GM12873 (cell line): ENCODE data around the gene FIBIN.

Experiments used
- TF ChIP-seq, protein P1 (sequence below): IDR thresholded peaks from 2 replicates; pipeline ENCODE4 v1.5.1; 2012; ENCODE audit warnings: low read depth, mild to moderate bottlenecking, moderate library complexity, low read length, control low read depth; ENCODE audit not compliant: insufficient read depth; ENCODE audit errors: missing control alignments

FIBIN gene

DNA sequence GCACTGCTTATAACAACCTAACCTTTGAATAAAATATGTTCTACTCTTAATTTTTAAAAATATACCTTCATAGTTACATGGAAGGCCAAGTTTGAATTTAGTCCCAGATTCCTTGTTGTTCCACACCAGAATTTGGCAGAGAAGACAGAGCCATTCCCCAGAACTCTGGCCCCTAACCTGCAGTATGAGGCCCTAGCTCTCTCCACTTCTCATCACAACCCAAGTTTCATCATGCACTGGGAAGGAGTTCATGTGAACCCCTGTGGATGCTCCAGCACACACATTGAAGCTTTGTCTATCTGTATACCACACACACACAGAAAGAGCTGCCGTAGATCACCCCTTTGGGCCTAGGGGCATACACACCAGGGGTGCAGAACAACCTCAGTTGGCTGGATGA is 36.1 kb downstream of the FIBIN start:
- TF ChIP-seq, protein P1, sequence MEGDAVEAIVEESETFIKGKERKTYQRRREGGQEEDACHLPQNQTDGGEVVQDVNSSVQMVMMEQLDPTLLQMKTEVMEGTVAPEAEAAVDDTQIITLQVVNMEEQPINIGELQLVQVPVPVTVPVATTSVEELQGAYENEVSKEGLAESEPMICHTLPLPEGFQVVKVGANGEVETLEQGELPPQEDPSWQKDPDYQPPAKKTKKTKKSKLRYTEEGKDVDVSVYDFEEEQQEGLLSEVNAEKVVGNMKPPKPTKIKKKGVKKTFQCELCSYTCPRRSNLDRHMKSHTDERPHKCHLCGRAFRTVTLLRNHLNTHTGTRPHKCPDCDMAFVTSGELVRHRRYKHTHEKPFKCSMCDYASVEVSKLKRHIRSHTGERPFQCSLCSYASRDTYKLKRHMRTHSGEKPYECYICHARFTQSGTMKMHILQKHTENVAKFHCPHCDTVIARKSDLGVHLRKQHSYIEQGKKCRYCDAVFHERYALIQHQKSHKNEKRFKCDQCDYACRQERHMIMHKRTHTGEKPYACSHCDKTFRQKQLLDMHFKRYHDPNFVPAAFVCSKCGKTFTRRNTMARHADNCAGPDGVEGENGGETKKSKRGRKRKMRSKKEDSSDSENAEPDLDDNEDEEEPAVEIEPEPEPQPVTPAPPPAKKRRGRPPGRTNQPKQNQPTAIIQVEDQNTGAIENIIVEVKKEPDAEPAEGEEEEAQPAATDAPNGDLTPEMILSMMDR: no peak

DNA sequence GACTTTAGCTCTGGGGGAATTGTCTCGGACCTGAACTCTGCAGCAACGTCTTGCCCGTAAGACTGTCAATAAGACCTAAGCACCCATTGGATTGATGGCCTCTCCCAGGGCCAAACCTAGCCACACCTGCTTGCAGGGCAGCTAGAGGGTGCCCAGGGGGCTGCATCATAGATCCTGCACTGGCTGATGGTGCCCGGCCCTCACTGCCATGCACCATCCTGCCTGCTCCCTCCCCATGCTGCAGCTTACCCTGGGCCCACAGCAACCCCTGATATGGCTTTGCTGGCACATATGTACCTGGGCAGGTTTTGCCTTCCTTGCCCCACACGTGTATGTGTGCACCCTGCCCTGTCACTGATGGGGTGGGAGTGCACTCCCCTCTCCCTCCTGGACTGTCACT is 37.8 kb downstream of the FIBIN start:
- TF ChIP-seq, protein P1: no peak

DNA sequence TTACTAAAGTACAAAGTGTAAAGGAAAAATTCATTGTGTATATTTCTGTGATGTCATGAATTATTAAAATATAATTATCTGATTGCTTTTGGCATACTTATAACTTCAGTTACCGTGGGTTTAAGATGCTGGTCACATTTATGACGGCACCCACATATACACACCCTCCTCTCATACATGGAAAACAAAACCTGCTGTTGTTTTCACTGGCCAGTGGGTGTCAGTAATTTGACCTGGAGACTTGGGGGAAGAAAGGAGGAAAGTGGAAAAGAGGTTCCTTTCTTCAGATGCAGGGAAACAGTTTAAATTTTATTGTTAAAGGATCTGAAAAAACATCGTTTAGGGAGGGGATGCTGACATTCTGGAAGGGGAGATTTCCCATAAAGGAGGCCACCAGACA is 46.0 kb downstream of the FIBIN start:
- TF ChIP-seq, protein P1: no peak

DNA sequence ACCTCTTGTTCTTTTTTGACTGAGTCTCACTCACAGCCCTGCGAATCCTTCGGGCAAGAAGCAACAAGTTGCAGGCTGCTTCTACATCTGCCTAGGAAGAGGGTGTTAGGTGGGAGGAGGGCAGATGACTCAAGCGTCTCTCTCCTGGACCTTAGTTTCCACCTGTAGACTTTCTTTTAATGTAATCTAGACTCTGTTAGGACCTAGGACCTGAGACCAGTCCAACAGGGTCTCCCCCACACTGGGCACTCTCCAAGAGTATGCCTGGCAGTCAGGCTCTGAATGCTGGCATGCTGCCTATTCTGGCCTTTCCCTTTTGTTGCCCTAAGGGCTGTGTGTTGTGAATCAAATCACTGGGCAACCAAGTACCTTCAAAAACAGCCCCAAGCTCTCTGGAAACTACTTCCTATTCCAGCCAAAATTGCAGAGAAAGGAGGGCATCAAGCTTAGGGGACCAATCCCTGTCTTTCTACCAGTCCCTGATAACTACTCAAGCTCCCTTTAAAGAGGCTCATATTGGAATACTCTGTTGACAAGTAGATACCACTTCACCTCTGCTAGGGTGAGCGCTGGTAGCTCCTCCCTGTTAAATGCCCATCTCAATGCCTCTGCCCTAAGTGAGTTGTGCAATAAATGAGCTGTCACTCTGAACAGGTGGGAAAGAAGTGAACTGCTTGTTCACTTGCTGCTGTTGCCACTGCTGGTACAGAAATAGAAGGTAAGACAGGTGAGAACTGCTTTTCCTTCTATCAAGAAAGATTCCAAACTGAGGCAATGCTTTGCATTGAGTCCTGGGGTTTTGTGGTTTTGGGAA is 46.6 kb downstream of the FIBIN start, which contains the start of gene BBOX1:
TSS of gene BBOX1 (plus strand) at position 514 of the 814 bp plus-strand sequence. CDS start 14,616 bp downstream, outside the sequence.
- TF ChIP-seq, protein P1: no peak

DNA sequence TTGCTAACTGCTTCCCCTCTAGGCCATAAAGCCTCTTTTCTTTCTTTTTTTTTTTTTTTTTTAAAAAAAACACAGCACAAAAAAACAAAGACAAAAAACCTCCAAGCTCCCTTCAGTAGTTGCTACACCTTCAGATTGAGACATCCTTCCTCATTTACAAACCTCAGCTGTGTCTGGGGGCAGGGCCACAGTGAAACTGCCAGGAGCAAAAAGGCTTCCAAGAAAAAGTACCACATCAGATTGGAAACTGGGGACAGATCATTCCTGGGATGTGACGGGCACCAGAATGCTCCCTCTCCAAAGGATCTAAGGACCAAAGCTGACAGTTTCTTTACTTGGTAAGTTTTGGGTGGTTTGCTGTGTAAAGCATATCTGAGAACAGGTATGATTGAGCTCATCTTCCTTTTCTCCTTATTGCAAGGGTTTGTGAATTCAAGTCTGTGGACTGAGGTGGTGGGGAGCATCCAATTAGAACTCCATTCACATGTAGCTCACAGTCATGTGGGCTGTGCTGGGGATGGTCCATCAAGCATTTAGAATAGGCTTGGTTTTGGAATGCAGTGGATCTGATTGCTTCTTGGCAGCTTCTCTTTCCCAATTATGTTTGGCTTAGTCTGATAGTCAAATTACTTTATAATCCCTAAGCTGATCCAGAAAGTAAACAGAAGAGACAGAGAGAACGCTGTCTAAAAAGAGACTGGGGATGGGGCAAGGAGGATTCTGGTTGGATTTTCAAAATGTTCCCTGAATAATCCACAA is 47.4 kb downstream of the FIBIN start:
- TF ChIP-seq, protein P1: no peak
